Loucy (cell line): Measurements from ENCODE around the gene KCNMA1.

Experiments
- H2AFZ ChIP-seq: fragments of 200-600 bp; sonication (generic); 2 replicates; pipeline ENCODE4 v1.6.0; 2016; ENCODE audit warnings: antibody characterized with exemption, mild to moderate bottlenecking, low read length, moderate library complexity
- H3F3A ChIP-seq: fragments of 200-600 bp; 2 replicates; pipeline ENCODE4 v1.6.0; 2016; ENCODE audit warnings: antibody characterized with exemption, low read depth, mild to moderate bottlenecking
- H3K27me3 ChIP-seq: fragments of 200-600 bp; sonication (generic); 2 replicates; pipeline ENCODE4 v1.6.1; 2014; ENCODE audit warnings: low read length, mild to moderate bottlenecking; ENCODE audit not compliant: insufficient read depth, poor library complexity, severe bottlenecking
- H3K36me3 ChIP-seq: fragments of 200-600 bp; sonication (generic); 2 replicates; pipeline ENCODE4 v1.6.1; 2016; ENCODE audit warnings: low read length; ENCODE audit not compliant: insufficient read depth
- H3K4me1 ChIP-seq: fragments of 200-600 bp; sonication (generic); 2 replicates; pipeline ENCODE4 v1.5.1; 2014; ENCODE audit warnings: low read length, mild to moderate bottlenecking; ENCODE audit not compliant: insufficient read depth, poor library complexity, severe bottlenecking
- H3K4me2 ChIP-seq: fragments of 200-600 bp; sonication (generic); 2 replicates; pipeline ENCODE4 v1.6.0; 2014; ENCODE audit warnings: antibody characterized with exemption, low read length, low read depth, mild to moderate bottlenecking; ENCODE audit not compliant: poor library complexity, severe bottlenecking
- H3K4me3 ChIP-seq: fragments of 200-600 bp; sonication (generic); 2 replicates; pipeline ENCODE4 v1.5.1; 2014; ENCODE audit warnings: low read length, mild to moderate bottlenecking, mixed read lengths; ENCODE audit not compliant: poor library complexity, severe bottlenecking
- H3K79me2 ChIP-seq: fragments of 200-600 bp; sonication (generic); 2 replicates; pipeline ENCODE4 v1.6.1; 2014; ENCODE audit warnings: low read length; ENCODE audit not compliant: insufficient read depth
- H3K9ac ChIP-seq: fragments of 200-600 bp; sonication (generic); 2 replicates; pipeline ENCODE4 v1.6.0; 2014; ENCODE audit warnings: mild to moderate bottlenecking, low read depth, low read length, moderate library complexity; ENCODE audit not compliant: poor library complexity, severe bottlenecking
- H3K9me2 ChIP-seq: fragments of 200-600 bp; sonication (generic); replicated peaks from 2 replicates; pipeline ENCODE4 v1.6.1; 2016; ENCODE audit warnings: low read depth, low read length, mixed read lengths
- H3K9me3 ChIP-seq: fragments of 200-600 bp; sonication (generic); 2 replicates; pipeline ENCODE4 v1.6.1; 2014; ENCODE audit warnings: mild to moderate bottlenecking, antibody characterized with exemption, low read length, low read depth; ENCODE audit not compliant: insufficient read depth
- H4K20me1 ChIP-seq: fragments of 200-600 bp; sonication (generic); 2 replicates; pipeline ENCODE4 v1.6.0; 2014; ENCODE audit warnings: antibody characterized with exemption, low read length, mild to moderate bottlenecking; ENCODE audit not compliant: insufficient read depth, poor library complexity, severe bottlenecking
- EZH2phosphoT487 ChIP-seq: fragments of 200-600 bp; IDR thresholded peaks from 2 replicates; pipeline ENCODE4 v1.6.1; 2018; ENCODE audit warnings: antibody characterized with exemption, mild to moderate bottlenecking, moderate library complexity, borderline replicate concordance
- TF ChIP-seq, protein P1 (sequence below): fragments of 200-600 bp; sonication (generic); conservative IDR thresholded peaks from 2 replicates; pipeline ENCODE4 v1.5.1; 2014; ENCODE audit warnings: mild to moderate bottlenecking, antibody characterized with exemption, low read length

Gene KCNMA1

DNA sequence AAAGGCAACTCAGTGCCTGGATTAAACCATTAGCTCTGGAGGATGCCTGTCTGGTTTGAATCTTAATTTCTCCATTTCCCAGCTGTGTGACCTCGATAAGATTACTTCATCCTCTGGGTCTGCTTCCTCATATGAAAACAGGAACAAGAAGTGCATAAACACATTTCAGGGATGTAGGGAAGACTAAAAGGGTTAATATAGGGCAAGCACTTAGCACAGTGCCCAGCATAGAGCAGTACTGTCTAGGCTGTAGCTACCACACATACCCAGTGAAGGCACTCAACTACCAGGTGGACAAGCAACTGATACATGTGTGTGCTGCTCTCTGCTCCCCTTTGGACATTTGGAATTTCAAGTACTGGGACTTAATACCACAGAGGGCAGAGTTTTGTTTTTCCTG is 85.4 kb downstream of the KCNMA1 start:
- H3K4me2 ChIP-seq, result no peak overlapping the region
- H3K9me3 ChIP-seq, result no peaks in the 10 kb centered on the region
- H4K20me1 ChIP-seq, result no peaks in the 10 kb centered on the region
- H3K79me2 ChIP-seq, result no peaks in the 10 kb centered on the region
- H3K36me3 ChIP-seq, result no peaks in the 10 kb centered on the region
- no peaks in the 10 kb centered on the region for H3K27me3 ChIP-seq
- no peaks in the 10 kb centered on the region for H3F3A ChIP-seq
- peaks cover 18% of the 10 kb centered on the region for H3K4me1 ChIP-seq
- no peaks in the 10 kb centered on the region for H3K9me2 ChIP-seq
- TF ChIP-seq EZH2phosphoT487, result no peak
- TF ChIP-seq, protein P1, sequence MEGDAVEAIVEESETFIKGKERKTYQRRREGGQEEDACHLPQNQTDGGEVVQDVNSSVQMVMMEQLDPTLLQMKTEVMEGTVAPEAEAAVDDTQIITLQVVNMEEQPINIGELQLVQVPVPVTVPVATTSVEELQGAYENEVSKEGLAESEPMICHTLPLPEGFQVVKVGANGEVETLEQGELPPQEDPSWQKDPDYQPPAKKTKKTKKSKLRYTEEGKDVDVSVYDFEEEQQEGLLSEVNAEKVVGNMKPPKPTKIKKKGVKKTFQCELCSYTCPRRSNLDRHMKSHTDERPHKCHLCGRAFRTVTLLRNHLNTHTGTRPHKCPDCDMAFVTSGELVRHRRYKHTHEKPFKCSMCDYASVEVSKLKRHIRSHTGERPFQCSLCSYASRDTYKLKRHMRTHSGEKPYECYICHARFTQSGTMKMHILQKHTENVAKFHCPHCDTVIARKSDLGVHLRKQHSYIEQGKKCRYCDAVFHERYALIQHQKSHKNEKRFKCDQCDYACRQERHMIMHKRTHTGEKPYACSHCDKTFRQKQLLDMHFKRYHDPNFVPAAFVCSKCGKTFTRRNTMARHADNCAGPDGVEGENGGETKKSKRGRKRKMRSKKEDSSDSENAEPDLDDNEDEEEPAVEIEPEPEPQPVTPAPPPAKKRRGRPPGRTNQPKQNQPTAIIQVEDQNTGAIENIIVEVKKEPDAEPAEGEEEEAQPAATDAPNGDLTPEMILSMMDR, result no peak
- H3K9ac ChIP-seq, result no peak overlapping the region
- no peak overlapping the region for H3K4me3 ChIP-seq
- H2AFZ ChIP-seq, result no peak overlapping the region

DNA sequence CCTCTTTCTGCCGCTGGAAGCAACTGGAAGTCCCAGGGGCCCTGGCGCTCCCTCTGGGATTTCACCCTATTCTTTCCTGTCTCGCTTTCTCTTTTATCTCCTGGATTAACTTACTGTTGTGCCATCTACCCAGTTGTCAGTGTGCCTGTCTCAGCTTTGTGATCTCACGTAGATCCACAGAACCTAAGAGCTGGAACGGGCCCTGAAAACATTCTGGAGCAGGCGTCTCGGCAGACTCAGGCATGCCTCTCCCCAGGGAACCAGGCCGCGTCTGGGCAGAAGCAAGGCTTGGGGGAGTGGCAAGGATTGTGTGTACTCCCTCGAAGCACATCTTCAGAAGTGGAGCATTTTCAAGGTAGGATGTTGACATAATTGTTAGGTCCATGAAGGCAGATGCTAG is 87.2 kb downstream of the KCNMA1 start:
- Histone ChIP-seq H3K9me2 (no peaks in the 10 kb centered on the region), H3K36me3 (no peaks in the 10 kb centered on the region), H3K4me3 (no peak overlapping the region), H2AFZ (no peak overlapping the region), H3K9ac (no peak overlapping the region), H4K20me1 (no peaks in the 10 kb centered on the region), H3K9me3 (no peaks in the 10 kb centered on the region), H3K4me1 (peaks cover 14% of the 10 kb centered on the region), H3F3A (no peaks in the 10 kb centered on the region), H3K79me2 (no peaks in the 10 kb centered on the region), H3K27me3 (no peaks in the 10 kb centered on the region), H3K4me2 (no peak overlapping the region)
- TF ChIP-seq, protein P1, result no peak
- TF ChIP-seq EZH2phosphoT487, result no peak

DNA sequence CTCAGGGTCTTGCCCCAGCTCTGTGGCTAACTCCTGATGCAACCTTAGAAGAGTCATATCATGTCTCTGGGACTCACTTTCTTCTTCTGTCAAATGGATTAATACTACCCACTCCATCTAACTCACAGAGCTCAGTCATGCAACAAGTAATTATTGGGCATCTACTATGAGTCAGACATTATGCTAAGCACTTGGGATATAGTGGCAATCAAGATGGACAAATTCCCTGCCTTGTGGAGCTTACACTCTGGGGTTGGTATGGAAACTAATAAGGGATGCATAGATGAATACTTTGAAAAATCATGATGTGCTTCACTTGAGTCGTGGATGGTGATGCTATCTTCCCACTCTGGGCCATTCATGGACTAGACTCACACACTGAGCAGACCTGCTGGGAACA is 88.9 kb downstream of the KCNMA1 start:
- no peaks in the 10 kb centered on the region for H3K36me3 ChIP-seq
- no peaks in the 10 kb centered on the region for H3F3A ChIP-seq
- no peaks in the 10 kb centered on the region for H3K79me2 ChIP-seq
- no peaks in the 10 kb centered on the region for H4K20me1 ChIP-seq
- TF ChIP-seq, protein P1, result no peak
- TF ChIP-seq EZH2phosphoT487, result no peak
- no peak overlapping the region for H3K4me3 ChIP-seq
- H3K9me2 ChIP-seq, result no peaks in the 10 kb centered on the region
- H3K4me1 ChIP-seq, result no peaks in the 10 kb centered on the region
- H3K27me3 ChIP-seq, result no peaks in the 10 kb centered on the region
- no peaks in the 10 kb centered on the region for H3K9me3 ChIP-seq
- H3K4me2 ChIP-seq, result no peak overlapping the region
- no peak overlapping the region for H3K9ac ChIP-seq
- H2AFZ ChIP-seq, result no peak overlapping the region
